Keratinocyte (primary cell): ENCODE data around the gene MED12. TPM values are rescaled to one million over a fixed set of nuclear protein-coding genes. Genes with fewer than 3 reads are reported as not detected.

Experiments
- DNase-seq: peaks from one replicate; pipeline ENCODE4 v3.0.0-alpha.2; 2011; ENCODE audit warnings: low read depth, missing footprints, low spot score
- FAIRE-seq: peaks from 2 replicates; lab custom pipeline; 2011; peaks lifted over from hg19 to GRCh38; lab: Jason Lieb, UNC
- H2AFZ ChIP-seq: 2 replicates; pipeline ENCODE4 v1.6.0; 2012; ENCODE audit warnings: low read length, control low read depth, inconsistent platforms; ENCODE audit not compliant: control insufficient read depth
- H3K27ac ChIP-seq: 2 replicates; pipeline ENCODE4 v1.5.1; 2011; ENCODE audit warnings: low read length; ENCODE audit not compliant: control insufficient read depth, insufficient read depth
- H3K27me3 ChIP-seq: 3 replicates; pipeline ENCODE4 v1.6.0; 2011; ENCODE audit warnings: low read length; ENCODE audit not compliant: control insufficient read depth, insufficient read depth; ENCODE audit errors: extremely low read depth
- H3K36me3 ChIP-seq, 2 experiments: 2 replicates in 1 of 2; 3 replicates in 1 of 2; pipeline ENCODE4 v1.5.1; 2011; ENCODE audit warnings: low read length in 2 of 2, mild to moderate bottlenecking in 1 of 2; ENCODE audit not compliant: control insufficient read depth in 2 of 2, insufficient read depth in 2 of 2; ENCODE audit errors: extremely low read depth in 1 of 2
- H3K4me1 ChIP-seq: 3 replicates; pipeline ENCODE4 v1.5.1; 2011; ENCODE audit warnings: low read length; ENCODE audit not compliant: control insufficient read depth, insufficient read depth; ENCODE audit errors: extremely low read depth
- H3K4me2 ChIP-seq: 3 replicates; pipeline ENCODE4 v1.6.0; 2011; ENCODE audit warnings: low read depth, low read length; ENCODE audit not compliant: control insufficient read depth, insufficient read depth; ENCODE audit errors: extremely low read depth
- H3K4me3 ChIP-seq, 3 experiments: fragments of 200-600 bp in 1 of 3; sonication (generic) in 1 of 3; 2 replicates in 2 of 3; 3 replicates in 1 of 3; pipeline ENCODE4 v1.5.1; 2011 to 2016; ENCODE audit warnings: low read length in 3 of 3, mild to moderate bottlenecking in 3 of 3, control low read depth in 2 of 3, inconsistent platforms in 1 of 3, low read depth in 1 of 3, mixed read lengths in 1 of 3, mixed run types in 1 of 3, moderate library complexity in 1 of 3; ENCODE audit not compliant: control insufficient read depth in 2 of 3, insufficient read depth in 2 of 3; ENCODE audit errors: extremely low read depth in 1 of 3
- H3K79me2 ChIP-seq: 2 replicates; pipeline ENCODE4 v1.6.0; 2012; ENCODE audit warnings: low read length; ENCODE audit not compliant: control insufficient read depth, insufficient read depth
- H3K9ac ChIP-seq: 3 replicates; pipeline ENCODE4 v1.6.0; 2011; ENCODE audit warnings: low read length; ENCODE audit not compliant: control insufficient read depth, insufficient read depth; ENCODE audit errors: extremely low read depth
- H3K9me1 ChIP-seq: 3 replicates; pipeline ENCODE4 v1.6.0; 2011; ENCODE audit warnings: low read length; ENCODE audit not compliant: control insufficient read depth, insufficient read depth; ENCODE audit errors: extremely low read depth
- H3K9me3 ChIP-seq: 2 replicates; pipeline ENCODE4 v1.5.1; 2012; ENCODE audit warnings: low read depth, low read length; ENCODE audit not compliant: control insufficient read depth
- H4K20me1 ChIP-seq: 3 replicates; pipeline ENCODE4 v1.6.0; 2011; ENCODE audit warnings: low read length; ENCODE audit not compliant: control insufficient read depth, insufficient read depth; ENCODE audit errors: extremely low read depth
- CTCF ChIP-seq, 3 experiments: IDR thresholded peaks in 1 of 3; conservative IDR thresholded peaks in 1 of 3; optimal IDR thresholded peaks in 1 of 3; 2 replicates in 2 of 3; 3 replicates in 1 of 3; pipeline versions ENCODE3 to v1.5.1; 2011; ENCODE audit warnings: low read length in 3 of 3, mild to moderate bottlenecking in 3 of 3, moderate library complexity in 2 of 3, control low read depth in 1 of 3, inconsistent platforms in 1 of 3; ENCODE audit not compliant: insufficient read depth in 2 of 3; ENCODE audit errors: extremely low read depth in 1 of 3
- EZH2 ChIP-seq: IDR thresholded peaks from one replicate; pipeline ENCODE4 v1.6.1; 2012; ENCODE audit warnings: inconsistent platforms, mild to moderate bottlenecking, low read length, moderate library complexity
- dilution Hi-C: fragments of 300-500 bp; cut with MboI; formaldehyde crosslinking; loops from one replicate; pipeline ENCODE4 v1.7.0; 2020; ENCODE audit warnings: low sequenced_read_pairs; ENCODE audit not compliant: extremely low pct_ligation_motif_present
- polyA plus RNA-seq, 5 experiments: library from polyadenylated mRNA; depleted of rRNA in 3 of 5; stranded (reverse) in 3 of 5; stranded (forward) in 1 of 5; unstranded in 1 of 5; fragments of >200 nt; gene quantifications; 1 replicate in 1 of 5; 2 replicates in 3 of 5; 3 replicates in 1 of 5; pipeline versions ENCODE4 v1.2.1 to v1.2.3, GENCODE V29; 2011 to 2012; ENCODE audit warnings: missing spikeins in 2 of 5, low read depth in 1 of 5, low replicate concordance in 1 of 5

The MED12 gene
- polyA plus RNA-seq, 1 donor (not counting 4 experiments of a cell fraction or from before 2014, with no cell fraction given): 4.2 TPM

DNA sequence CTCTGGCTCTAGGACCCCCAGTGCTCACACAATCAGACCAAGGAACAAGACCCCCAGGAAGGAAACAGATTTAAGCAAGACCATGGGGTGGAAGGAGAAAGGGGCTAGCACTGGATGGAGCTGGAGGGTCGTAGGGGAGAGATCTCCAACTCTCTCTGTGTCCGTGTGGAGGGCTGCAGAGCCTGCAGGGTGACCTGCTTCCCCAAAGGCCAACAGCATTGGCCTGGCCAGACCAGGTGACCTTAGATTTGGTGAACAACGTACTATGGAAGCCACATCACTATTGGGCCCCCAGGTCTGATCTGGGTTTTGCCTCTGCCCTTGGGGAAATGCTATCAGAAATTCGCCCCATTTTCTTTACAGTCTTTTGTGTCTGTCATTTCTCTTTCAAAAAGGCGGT lies 52.3 kb downstream of the MED12 start:
- TF ChIP-seq EZH2 (no peak), CTCF (optimal IDR thresholded peaks at IDR 0.05 in 1 of 3, IDR thresholded peaks at IDR 0.05 in 1 of 3, conservative IDR thresholded peaks at IDR 0.05 in 1 of 3; ENCODE audit: extremely low read depth in 1 of 3, insufficient read depth in 2 of 3, low read length in 3 of 3) (no peak)
- DNase-seq (no peak), FAIRE-seq (no peak)
- Histone ChIP-seq H3K4me1 (no peaks in the 10 kb centered on the region), H3K9me1 (no peaks in the 10 kb centered on the region), H2AFZ (no peak overlapping the region), H3K9ac (no peak overlapping the region), H3K4me3 (no peak overlapping the region), H3K9me3 (no peaks in the 10 kb centered on the region), H3K4me2 (no peak overlapping the region), H4K20me1 (no peaks in the 10 kb centered on the region), H3K27me3 (no peaks in the 10 kb centered on the region), H3K79me2 (no peaks in the 10 kb centered on the region), H3K36me3 (no peaks in the 10 kb centered on the region), H3K27ac (no peak overlapping the region)
- dilution Hi-C loops: no loop called here

DNA sequence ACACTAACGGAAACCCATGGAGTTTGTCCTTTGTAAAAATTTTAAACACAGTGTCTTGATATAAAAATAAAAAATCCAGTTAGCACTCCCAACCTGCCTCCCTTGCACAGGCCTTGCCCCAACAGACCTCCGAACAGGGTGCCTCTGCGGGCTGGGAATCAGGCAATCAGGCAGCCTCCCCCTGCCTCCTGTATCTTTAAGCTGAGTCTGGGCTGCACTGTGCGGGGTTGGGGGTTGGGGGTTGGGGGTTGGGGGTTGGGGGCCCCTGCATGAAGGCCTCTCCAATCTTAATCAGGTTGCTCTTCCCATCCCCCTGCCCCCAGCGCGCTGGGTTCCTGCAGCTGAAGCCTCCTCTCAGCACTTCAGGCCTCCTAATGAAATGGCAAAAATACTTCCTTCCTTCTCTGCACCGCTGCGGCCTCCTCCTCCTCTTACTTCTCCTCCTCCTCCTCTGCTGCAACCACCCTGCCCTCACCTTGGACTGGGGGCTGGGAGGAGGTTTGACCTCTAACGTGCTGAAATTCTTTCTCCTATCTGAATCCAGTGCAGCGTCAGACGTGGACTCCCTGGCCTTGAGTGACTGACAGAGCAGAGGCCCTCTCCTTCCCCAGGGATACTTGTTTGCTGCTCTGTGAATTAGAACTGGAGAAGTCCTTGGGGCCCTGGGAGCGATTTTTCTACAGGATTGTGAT lies 52.9 kb downstream of the MED12 start:
- no peak overlapping the region for H3K27ac ChIP-seq
- dilution Hi-C loops: no loop called here
- H3K9me1 ChIP-seq: no peaks in the 10 kb centered on the region
- no peaks in the 10 kb centered on the region for H3K36me3 ChIP-seq
- TF ChIP-seq EZH2: no peak
- no peak for TF ChIP-seq CTCF (optimal IDR thresholded peaks at IDR 0.05 in 1 of 3, IDR thresholded peaks at IDR 0.05 in 1 of 3, conservative IDR thresholded peaks at IDR 0.05 in 1 of 3; ENCODE audit: extremely low read depth in 1 of 3, insufficient read depth in 2 of 3, low read length in 3 of 3)
- no peak for FAIRE-seq
- no peaks in the 10 kb centered on the region for H3K79me2 ChIP-seq
- H3K4me3 ChIP-seq: no peak overlapping the region
- no peak for DNase-seq
- no peaks in the 10 kb centered on the region for H4K20me1 ChIP-seq
- H3K27me3 ChIP-seq: no peaks in the 10 kb centered on the region
- no peaks in the 10 kb centered on the region for H3K4me1 ChIP-seq
- H3K9me3 ChIP-seq: no peaks in the 10 kb centered on the region
- no peak overlapping the region for H3K9ac ChIP-seq
- H2AFZ ChIP-seq: no peak overlapping the region
- no peak overlapping the region for H3K4me2 ChIP-seq
